A673 (cell line): Measurements from ENCODE around the gene CHMP1A.

Experiments
- CTCF ChIP-seq: fragments of 300-800, 200-600 bp; sonication (generic); conservative IDR thresholded peaks from 2 replicates; pipeline ENCODE4 v1.5.1; 2017; ENCODE audit warnings: low read depth, mild to moderate bottlenecking, antibody characterized with exemption, low read length, moderate library complexity, mixed read lengths
- EZH2 ChIP-seq: fragments of 200-600 bp; sonication (generic); IDR thresholded peaks from 2 replicates; pipeline ENCODE4 v1.6.1; 2017; ENCODE audit warnings: borderline replicate concordance, low read depth, mild to moderate bottlenecking, mixed read lengths, antibody characterized with exemption, low read length; ENCODE audit not compliant: poor library complexity, severe bottlenecking

GRCh38 chr16:89697616-89698331 lies 40.3 kb upstream of the CHMP1A start:
- TF ChIP-seq CTCF (no peak), EZH2 (no peak)
